ENCODE measurements around the gene PBX1. TPM values are rescaled to one million over a fixed set of nuclear protein-coding genes. Genes with fewer than 3 reads are reported as not detected.

Gene PBX1
- total and polyA plus RNA-seq, 2 donors (not counting 3 experiments of a cell fraction or from before 2014, with no cell fraction given): 10.7 to 24.1 TPM

- no peak overlapping the region for H3K27ac ChIP-seq (ENCODE audit: insufficient read depth, low read depth, low read length)
- ChIA-PET POLR2A (no interaction called here), CTCF (no interaction called here)
- H3K79me2 ChIP-seq (ENCODE audit: control insufficient read depth, insufficient read depth, low read length): no peaks in the 10 kb centered on the region
- H4K20me1 ChIP-seq (replicated peaks; ENCODE audit: control insufficient read depth, extremely low read depth, insufficient read depth, low read length): no peaks in the 10 kb centered on the region
- BruUV-seq (replicated peaks): no TSS peak
- FAIRE-seq (no peak), DNase-seq (ENCODE audit: low read depth, low spot score) (no peak)
- no peak for TF ChIP-seq MAX (IDR thresholded peaks at IDR 0.05; ENCODE audit: insufficient read depth, insufficient read length)
- H3K27me3 ChIP-seq (ENCODE audit: control insufficient read depth in 2 of 2, insufficient read depth in 2 of 2, low read length in 2 of 2): no peaks in the 10 kb centered on the region
- dilution Hi-C loops (cut with MboI; ENCODE audit: extremely low pct_ligation_motif_present, low sequenced_read_pairs): no loop called here
- no peak overlapping the region for H3K4me3 ChIP-seq (replicated peaks in 1 of 3; ENCODE audit: insufficient read depth in 1 of 3, low read depth in 1 of 3, low read length in 3 of 3)
- H3K9ac ChIP-seq (replicated peaks; ENCODE audit: extremely low read depth, insufficient read depth, low read length): no peak overlapping the region
- H3K9me1 ChIP-seq (replicated peaks; ENCODE audit: control insufficient read depth, extremely low read depth, insufficient read depth, low read length): no peaks in the 10 kb centered on the region
- peaks cover 34% of the 10 kb centered on the region for H3K4me1 ChIP-seq (ENCODE audit: control insufficient read depth, extremely low read depth, insufficient read depth, low read length)
- H3K36me3 ChIP-seq (ENCODE audit: control insufficient read depth in 2 of 2, extremely low read depth in 1 of 2, insufficient read depth in 2 of 2, low read length in 2 of 2): no peaks in the 10 kb centered on the region
- H3K9me3 ChIP-seq (replicated peaks; ENCODE audit: control insufficient read depth, insufficient read depth, low read length): no peaks in the 10 kb centered on the region
- H3K4me2 ChIP-seq (ENCODE audit: insufficient read depth, low read length): no peak overlapping the region
- no peak overlapping the region for H2AFZ ChIP-seq (ENCODE audit: low read depth, low read length)
- intact Hi-C loops (cut with micrococcal nuclease): no loop called here
These were observed 6.4 kb downstream of the PBX1 start for GRCh38 chr1:164565357-164565756.

GRCh38 chr1:164567774-164568173, 8.8 kb downstream of the PBX1 start:
- DNase-seq (ENCODE audit: low read depth, low spot score) (no peak), FAIRE-seq (no peak)
- dilution Hi-C loops (cut with MboI; ENCODE audit: extremely low pct_ligation_motif_present, low sequenced_read_pairs): no loop called here
- intact Hi-C loops (cut with micrococcal nuclease): no loop called here
- no peak for TF ChIP-seq MYC (IDR thresholded peaks at IDR 0.05; ENCODE audit: low read depth, low read length)
- no peak for TF ChIP-seq CTCF (IDR thresholded peaks at IDR 0.05; ENCODE audit: extremely low read depth in 1 of 2, insufficient read depth in 1 of 2, low read depth in 1 of 2, low read length in 2 of 2)
- TF ChIP-seq FOS (IDR thresholded peaks at IDR 0.05; ENCODE audit: borderline replicate concordance, insufficient read depth, low read length): no peak
- TF ChIP-seq POLR2A (IDR thresholded peaks at IDR 0.05; ENCODE audit: low read depth, low read length): no peak
- no peak for TF ChIP-seq JUN (IDR thresholded peaks at IDR 0.05; ENCODE audit: borderline replicate concordance, insufficient read depth, insufficient read length, low read depth)
- TF ChIP-seq GATA2 (IDR thresholded peaks at IDR 0.05; ENCODE audit: insufficient read depth, insufficient read length, low read depth, low read length): no peak
- TF ChIP-seq MAX (IDR thresholded peaks at IDR 0.05; ENCODE audit: insufficient read depth, insufficient read length): no peak
- no peak for TF ChIP-seq EZH2 (IDR thresholded peaks at IDR 0.05; ENCODE audit: borderline replicate concordance, low read depth, low read length, severe bottlenecking)
- TF ChIP-seq POLR2AphosphoS5 (IDR thresholded peaks at IDR 0.05; ENCODE audit: insufficient read depth, low read depth, low read length): no peak
- Histone ChIP-seq H3K79me2 (ENCODE audit: control insufficient read depth, insufficient read depth, low read length) (no peaks in the 10 kb centered on the region), H3K9me3 (replicated peaks; ENCODE audit: control insufficient read depth, insufficient read depth, low read length) (no peaks in the 10 kb centered on the region), H3K9me1 (replicated peaks; ENCODE audit: control insufficient read depth, extremely low read depth, insufficient read depth, low read length) (no peaks in the 10 kb centered on the region), H3K4me3 (replicated peaks in 1 of 3; ENCODE audit: insufficient read depth in 1 of 3, low read depth in 1 of 3, low read length in 3 of 3) (no peak overlapping the region), H3K27ac (ENCODE audit: insufficient read depth, low read depth, low read length) (no peak overlapping the region), H3K27me3 (ENCODE audit: control insufficient read depth in 2 of 2, insufficient read depth in 2 of 2, low read length in 2 of 2) (no peaks in the 10 kb centered on the region), H3K4me2 (ENCODE audit: insufficient read depth, low read length) (no peak overlapping the region), H4K20me1 (replicated peaks; ENCODE audit: control insufficient read depth, extremely low read depth, insufficient read depth, low read length) (no peaks in the 10 kb centered on the region), H3K9ac (replicated peaks; ENCODE audit: extremely low read depth, insufficient read depth, low read length) (no peak overlapping the region), H2AFZ (ENCODE audit: low read depth, low read length) (no peak overlapping the region), H3K36me3 (ENCODE audit: control insufficient read depth in 2 of 2, extremely low read depth in 1 of 2, insufficient read depth in 2 of 2, low read length in 2 of 2) (no peaks in the 10 kb centered on the region), H3K4me1 (ENCODE audit: control insufficient read depth, extremely low read depth, insufficient read depth, low read length) (peaks cover 14% of the 10 kb centered on the region)
- BruUV-seq (replicated peaks): no TSS peak
- CTCF ChIA-PET: interaction anchor here (1.0 kb wide), 1 partner anchor 9 kb away, joined by 4 read pairs; the partner anchor contains the start of gene PBX1
- POLR2A ChIA-PET: no interaction called here
